Osteoblast (primary cell): ENCODE data around the gene NFKBIL1. TPM values are rescaled to one million over a fixed set of nuclear protein-coding genes. Genes with fewer than 3 reads are reported as not detected.

Experiments
- DNase-seq: peaks from one replicate; pipeline ENCODE4 v3.0.0; 2011; ENCODE audit warnings: low spot score, mixed read lengths; ENCODE audit not compliant: insufficient read length; ENCODE audit errors: missing footprints
- H2AFZ ChIP-seq: 2 replicates; pipeline ENCODE4 v1.6.0; 2011; ENCODE audit warnings: mild to moderate bottlenecking, low read length
- H3K27ac ChIP-seq: 2 replicates; pipeline ENCODE4 v1.5.1; 2011; ENCODE audit warnings: mild to moderate bottlenecking, low read depth, low read length, moderate library complexity
- H3K27me3 ChIP-seq: 2 replicates; pipeline ENCODE4 v1.6.0; 2012; ENCODE audit warnings: mild to moderate bottlenecking, control low read depth, inconsistent platforms, low read length, moderate library complexity; ENCODE audit not compliant: insufficient read depth
- H3K36me3 ChIP-seq: 2 replicates; pipeline ENCODE4 v1.5.1; 2011; ENCODE audit warnings: mild to moderate bottlenecking, low read length, control low read depth, moderate library complexity; ENCODE audit not compliant: insufficient read depth
- H3K4me1 ChIP-seq: 2 replicates; pipeline ENCODE4 v1.5.1; 2011; ENCODE audit warnings: mild to moderate bottlenecking, low read length, control low read depth, moderate library complexity; ENCODE audit not compliant: insufficient read depth
- H3K4me2 ChIP-seq: 2 replicates; pipeline ENCODE4 v1.6.0; 2011; ENCODE audit warnings: mild to moderate bottlenecking, low read length; ENCODE audit not compliant: insufficient read depth
- H3K4me3 ChIP-seq: fragments of 200-600 bp; sonication (generic); 3 replicates; pipeline ENCODE4 v1.5.1; 2012; ENCODE audit warnings: mild to moderate bottlenecking, low read length, inconsistent platforms; ENCODE audit not compliant: insufficient read depth
- H3K79me2 ChIP-seq: 2 replicates; pipeline ENCODE4 v1.6.0; 2012; ENCODE audit warnings: mild to moderate bottlenecking, low read length, control low read depth, inconsistent platforms; ENCODE audit not compliant: insufficient read depth
- H3K9me3 ChIP-seq: 2 replicates; pipeline ENCODE4 v1.5.1; 2011; ENCODE audit warnings: low read depth, low read length, control low read depth
- H4K20me1 ChIP-seq: 2 replicates; pipeline ENCODE4 v1.6.0; 2012; ENCODE audit warnings: mild to moderate bottlenecking, low read length, control low read depth; ENCODE audit not compliant: insufficient read depth
- CTCF ChIP-seq: IDR thresholded peaks from 2 replicates; pipeline ENCODE4 v1.5.1; 2011; ENCODE audit warnings: mild to moderate bottlenecking, low read depth, low read length, moderate library complexity; ENCODE audit errors: extremely low read depth
- total RNA-seq: library from RNA; depleted of rRNA; stranded (reverse); fragments of >200 nt; gene quantifications from 2 replicates; pipeline ENCODE4 v1.2.3, GENCODE V29; 2012

NFKBIL1 gene
- total RNA-seq, 1 donor: 56.8 TPM

GRCh38 chr6:31575952-31576685 is 28.7 kb downstream of the NFKBIL1 start:
- Histone ChIP-seq H3K79me2 (no peaks in the 10 kb centered on the region), H3K27ac (no peak overlapping the region), H3K4me1 (peaks cover 6% of the 10 kb centered on the region), H2AFZ (no peak overlapping the region), H3K4me2 (no peak overlapping the region), H3K9me3 (no peaks in the 10 kb centered on the region), H3K27me3 (no peaks in the 10 kb centered on the region), H3K36me3 (no peaks in the 10 kb centered on the region), H3K4me3 (no peak overlapping the region), H4K20me1 (no peaks in the 10 kb centered on the region)
- peak; percentile 79 for DNase-seq
- no peak for TF ChIP-seq CTCF

GRCh38 chr6:31576897-31577578 is 29.6 kb downstream of the NFKBIL1 start:
- Histone ChIP-seq H3K27me3 (no peaks in the 10 kb centered on the region), H3K4me1 (peaks cover 14% of the 10 kb centered on the region), H3K27ac (no peak overlapping the region), H3K4me3 (no peak overlapping the region), H3K79me2 (no peaks in the 10 kb centered on the region), H3K4me2 (no peak overlapping the region), H3K36me3 (no peaks in the 10 kb centered on the region), H4K20me1 (no peaks in the 10 kb centered on the region), H2AFZ (no peak overlapping the region), H3K9me3 (no peaks in the 10 kb centered on the region)
- DNase-seq: peak; percentile 36
- no peak for TF ChIP-seq CTCF

GRCh38 chr6:31577579-31577966 is 30.2 kb downstream of the NFKBIL1 start:
- no peak overlapping the region for H3K4me2 ChIP-seq
- H3K4me1 ChIP-seq: peaks cover 14% of the 10 kb centered on the region
- H3K27me3 ChIP-seq: no peaks in the 10 kb centered on the region
- H3K79me2 ChIP-seq: no peaks in the 10 kb centered on the region
- DNase-seq: peak; percentile 48
- no peaks in the 10 kb centered on the region for H3K9me3 ChIP-seq
- H3K4me3 ChIP-seq: no peak overlapping the region
- H3K27ac ChIP-seq: no peak overlapping the region
- TF ChIP-seq CTCF: no peak
- no peak overlapping the region for H2AFZ ChIP-seq
- H3K36me3 ChIP-seq: no peaks in the 10 kb centered on the region
- no peaks in the 10 kb centered on the region for H4K20me1 ChIP-seq

- Histone ChIP-seq H4K20me1 (no peaks in the 10 kb centered on the region), H3K79me2 (no peaks in the 10 kb centered on the region), H2AFZ (no peak overlapping the region), H3K4me3 (no peak overlapping the region), H3K27ac (no peak overlapping the region), H3K4me1 (peaks cover 14% of the 10 kb centered on the region), H3K36me3 (no peaks in the 10 kb centered on the region), H3K27me3 (no peaks in the 10 kb centered on the region), H3K9me3 (no peaks in the 10 kb centered on the region), H3K4me2 (no peak overlapping the region)
- no peak for DNase-seq
- no peak for TF ChIP-seq CTCF
Measured at GRCh38 chr6:31578184-31579118, 31.0 kb downstream of the NFKBIL1 start.
